Adrenal gland (tissue), 5 donors: ENCODE measurements around the gene OSBP2.

Experiments
- CTCF ChIP-seq, 6 experiments: fragments of 450-650 bp in 4 of 6; fragments of 200-600 bp in 2 of 6; sonication (generic) in 1 of 6; IDR thresholded peaks; 1 replicate in 5 of 6; 2 replicates in 1 of 6; pipeline versions ENCODE4 v1.5.1 to v1.8.0; 2016 to 2021; ENCODE audit warnings: antibody characterized with exemption in 6 of 6, mild to moderate bottlenecking in 2 of 6, moderate library complexity in 1 of 6
- POLR2A ChIP-seq, 2 donors: fragments of 450-650 bp; IDR thresholded peaks; one replicate each; pipeline ENCODE4 v1.6.1; 2017; ENCODE audit warnings: antibody characterized with exemption in 2 of 2, mild to moderate bottlenecking in 2 of 2, moderate library complexity in 1 of 2
- donor health status: DM: no; HTN: no; CAD: no.

GRCh38 chr22:30908051-30908461, 213.4 kb downstream of the OSBP2 start:
- TF ChIP-seq CTCF (IDR thresholded peaks at IDR 0.05) (no peak), POLR2A (IDR thresholded peaks at IDR 0.05) (no peak)
